ENCODE results near the gene RPRD1B. TPM values are rescaled to one million over a fixed set of nuclear protein-coding genes. Genes with fewer than 3 reads are reported as not detected.
"Not testable (repeated sequence)": the region's sequence is repeated elsewhere in the genome, so short reads cannot be mapped to it uniquely, and the experiment has no call there.

RPRD1B gene
- total RNA-seq, 1 experiment from 2014 or later, result 21.5 TPM

DNA sequence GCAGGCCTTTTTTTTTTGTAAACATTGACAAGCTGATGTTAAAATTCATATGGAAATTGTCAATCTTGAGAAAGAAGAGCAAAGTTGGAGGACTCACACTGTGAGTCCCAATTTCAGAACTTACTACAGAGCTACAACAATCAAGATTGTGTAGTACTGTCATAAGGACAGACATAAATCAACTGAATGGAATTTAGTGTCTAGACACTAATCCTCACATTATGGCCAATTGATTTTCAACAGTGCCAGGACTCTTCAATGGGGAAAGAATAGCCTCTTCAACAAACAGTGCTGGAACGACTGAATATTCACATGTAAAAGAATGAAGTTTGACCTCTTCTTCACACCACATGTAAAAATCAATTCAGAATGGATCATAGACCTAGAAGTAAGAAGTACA is 70.7 kb downstream of the RPRD1B start:
- no peak for DNase-seq (ENCODE audit: low read depth)

- no peak for DNase-seq (ENCODE audit: low read depth)
Observed at GRCh38 chr20:38106461-38106860, 72.9 kb downstream of the RPRD1B start.

DNA sequence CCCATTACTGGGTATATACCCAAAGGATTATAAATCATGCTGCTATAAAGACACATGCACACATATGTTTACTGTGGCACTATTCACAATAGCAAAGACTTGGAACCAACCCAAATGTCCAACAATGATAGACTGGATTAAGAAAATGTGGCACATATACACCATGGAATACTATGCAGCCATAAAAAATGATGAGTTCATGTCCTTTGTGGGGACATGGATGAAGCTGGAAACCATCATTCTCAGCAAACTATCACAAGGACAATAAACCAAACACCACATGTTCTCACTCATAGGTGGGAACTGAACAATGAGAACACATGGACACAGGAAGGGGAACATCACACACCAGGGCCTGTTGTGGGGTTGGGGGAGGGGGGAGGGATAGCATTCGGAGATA is 73.8 kb downstream of the RPRD1B start:
- DNase-seq (ENCODE audit: low read depth), result not testable (repeated sequence)

DNA sequence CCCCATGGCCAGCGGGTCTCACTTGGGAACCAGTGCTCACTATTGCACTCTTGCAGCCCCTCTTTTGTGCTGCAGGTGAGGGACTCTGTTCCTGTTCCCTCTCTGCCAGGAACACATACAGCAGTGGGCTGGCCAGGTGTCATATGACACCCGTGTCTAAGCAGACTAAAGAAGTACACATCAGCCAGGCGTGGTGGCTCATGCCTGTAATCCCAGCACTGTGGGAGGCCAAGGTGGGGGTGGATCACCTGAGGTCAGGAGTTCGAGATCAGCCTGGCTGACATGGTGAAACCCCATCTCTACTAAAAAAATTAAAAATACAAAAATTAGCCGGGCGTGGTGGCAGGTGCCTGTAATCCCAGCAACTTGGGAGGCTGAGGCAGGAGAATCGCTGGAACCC is 74.4 kb downstream of the RPRD1B start:
- not testable (repeated sequence) for DNase-seq (ENCODE audit: low read depth)

- DNase-seq (ENCODE audit: low read depth), result peak; percentile 95
Observed at GRCh38 chr20:38108438-38108985, 75.0 kb downstream of the RPRD1B start.

GRCh38 chr20:38108986-38109541 is 75.5 kb downstream of the RPRD1B start:
- peak; percentile 47 for DNase-seq (ENCODE audit: low read depth)

DNA sequence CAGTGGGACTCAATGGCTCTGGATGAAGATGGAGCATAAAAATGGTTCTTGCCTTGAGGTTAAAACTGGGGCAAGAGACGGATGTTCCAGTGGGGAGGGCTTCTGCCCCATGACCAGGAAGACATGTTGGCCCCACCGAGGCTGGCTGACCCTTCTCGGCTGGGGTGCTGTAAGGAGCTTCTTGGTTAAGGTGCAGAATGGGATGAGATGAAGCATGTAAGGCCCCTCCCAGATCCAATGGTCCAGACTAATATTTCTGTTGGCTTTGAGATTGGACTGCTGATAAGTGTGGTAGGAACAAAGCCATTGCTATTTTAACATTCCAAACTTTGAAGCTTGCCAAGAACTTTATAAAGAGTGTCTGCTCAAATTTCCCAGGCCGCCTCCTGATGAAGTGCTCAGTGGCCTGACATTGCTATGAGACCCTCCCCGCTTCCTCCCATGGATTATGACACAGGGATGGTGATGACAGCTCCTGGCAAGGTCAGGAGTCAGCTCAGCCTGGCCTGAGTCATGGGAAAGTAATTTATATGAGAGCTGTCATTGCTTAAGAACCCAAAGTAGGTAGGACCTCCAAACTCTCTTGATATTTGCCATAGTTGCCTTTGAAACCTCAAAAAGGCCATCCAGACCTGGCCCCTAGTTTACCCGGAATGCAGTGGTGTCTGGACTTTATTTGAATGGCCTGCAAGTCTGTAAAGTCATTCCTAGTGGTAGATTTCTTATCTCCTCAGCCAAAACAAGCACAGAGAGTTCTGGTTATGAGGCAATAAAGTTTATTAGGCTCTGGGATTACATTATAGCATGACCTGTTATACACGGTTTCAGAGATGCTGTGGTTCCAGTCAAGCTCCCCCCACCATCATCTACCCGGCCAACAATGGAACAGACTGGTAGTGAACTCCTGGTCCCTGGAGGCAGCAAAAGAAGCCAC is 76.3 kb downstream of the RPRD1B start:
- peak; percentile 100 for DNase-seq (ENCODE audit: low read depth)

DNA sequence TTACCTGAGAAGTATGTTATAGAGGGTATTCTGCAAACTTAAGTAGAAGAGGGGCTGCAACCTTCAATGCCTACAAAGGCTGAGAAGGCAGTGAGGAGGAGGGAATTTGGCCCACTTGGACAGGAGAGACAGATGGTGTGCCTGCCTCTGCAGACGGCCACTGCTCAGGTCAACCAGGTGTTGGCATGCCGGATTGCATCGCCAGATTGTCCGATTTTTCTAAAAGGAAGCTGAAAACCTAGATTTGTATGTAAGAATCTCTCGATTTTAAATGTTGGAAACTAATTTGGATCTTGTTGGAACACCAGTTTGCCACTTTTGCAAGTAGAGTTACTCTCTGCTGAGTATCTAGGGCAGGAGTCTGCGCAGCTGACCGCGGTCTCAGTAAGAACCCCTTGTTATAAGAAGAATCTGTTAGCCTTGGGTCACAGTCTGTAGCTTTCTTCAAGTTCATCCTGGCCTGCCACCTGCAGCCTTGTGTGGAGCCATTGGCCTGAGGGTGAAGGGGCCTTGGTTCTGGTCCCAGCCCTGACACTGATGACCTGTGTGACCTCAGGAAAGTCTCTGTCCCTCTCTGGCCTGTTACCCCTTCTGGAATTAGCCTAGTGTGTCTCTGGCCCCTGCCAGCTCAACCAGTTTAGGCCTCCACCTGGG is 77.1 kb downstream of the RPRD1B start:
- no peak for DNase-seq (ENCODE audit: low read depth)

GRCh38 chr20:38111366-38112232 is 78.1 kb downstream of the RPRD1B start:
- DNase-seq (ENCODE audit: low read depth), result no peak

DNA sequence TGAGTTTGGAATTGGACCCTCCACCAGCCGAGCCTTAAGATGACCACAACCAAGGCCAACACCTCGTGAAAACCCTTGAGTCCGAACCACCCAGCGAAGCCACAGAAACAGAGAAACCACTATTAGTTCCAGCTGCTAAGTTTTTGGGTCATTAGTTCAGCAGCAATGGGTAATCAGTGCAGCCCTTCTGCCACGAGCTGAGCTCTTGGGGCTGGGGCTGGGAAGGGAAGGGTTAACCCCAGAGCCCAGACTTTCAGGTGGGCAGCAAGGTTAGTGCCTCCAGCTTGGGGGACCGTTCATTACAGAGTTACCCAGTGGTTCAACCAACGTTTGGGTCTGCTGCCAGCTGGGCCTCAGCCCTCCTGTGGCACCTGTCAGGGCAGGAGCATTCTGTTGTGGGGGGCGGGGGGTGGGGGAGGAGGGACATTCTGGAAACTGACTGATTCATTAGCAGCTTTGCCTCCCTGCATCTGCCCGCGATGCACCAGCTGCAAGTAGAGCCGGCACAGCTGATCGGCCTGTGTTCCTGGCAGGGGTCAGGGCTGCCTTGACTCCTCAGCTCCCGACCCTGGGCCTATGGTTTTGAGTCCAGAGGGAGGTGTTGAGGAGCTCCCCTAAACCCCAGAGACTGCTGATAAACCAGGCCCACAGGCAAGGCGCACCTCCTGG is 78.8 kb downstream of the RPRD1B start:
- no peak for DNase-seq (ENCODE audit: low read depth)

DNA sequence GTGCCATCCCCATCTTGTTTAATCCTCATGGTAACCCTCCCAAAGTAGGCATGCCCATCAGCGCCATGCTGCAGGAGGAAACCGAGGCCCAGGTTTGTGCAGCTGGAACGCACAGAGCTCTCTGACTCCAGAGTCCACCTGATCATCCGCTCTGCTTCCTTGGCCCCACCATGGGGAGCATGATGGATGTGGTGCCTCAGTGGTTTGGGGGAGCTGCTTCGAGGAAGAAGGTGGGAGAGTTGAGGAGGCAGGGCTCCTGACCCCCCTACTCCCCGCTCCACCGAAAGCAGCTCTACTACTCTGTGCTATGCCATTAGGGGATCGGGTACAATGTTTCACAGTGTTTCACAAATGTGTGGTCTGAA is 79.4 kb downstream of the RPRD1B start:
- DNase-seq (ENCODE audit: low read depth), result no peak

DNA sequence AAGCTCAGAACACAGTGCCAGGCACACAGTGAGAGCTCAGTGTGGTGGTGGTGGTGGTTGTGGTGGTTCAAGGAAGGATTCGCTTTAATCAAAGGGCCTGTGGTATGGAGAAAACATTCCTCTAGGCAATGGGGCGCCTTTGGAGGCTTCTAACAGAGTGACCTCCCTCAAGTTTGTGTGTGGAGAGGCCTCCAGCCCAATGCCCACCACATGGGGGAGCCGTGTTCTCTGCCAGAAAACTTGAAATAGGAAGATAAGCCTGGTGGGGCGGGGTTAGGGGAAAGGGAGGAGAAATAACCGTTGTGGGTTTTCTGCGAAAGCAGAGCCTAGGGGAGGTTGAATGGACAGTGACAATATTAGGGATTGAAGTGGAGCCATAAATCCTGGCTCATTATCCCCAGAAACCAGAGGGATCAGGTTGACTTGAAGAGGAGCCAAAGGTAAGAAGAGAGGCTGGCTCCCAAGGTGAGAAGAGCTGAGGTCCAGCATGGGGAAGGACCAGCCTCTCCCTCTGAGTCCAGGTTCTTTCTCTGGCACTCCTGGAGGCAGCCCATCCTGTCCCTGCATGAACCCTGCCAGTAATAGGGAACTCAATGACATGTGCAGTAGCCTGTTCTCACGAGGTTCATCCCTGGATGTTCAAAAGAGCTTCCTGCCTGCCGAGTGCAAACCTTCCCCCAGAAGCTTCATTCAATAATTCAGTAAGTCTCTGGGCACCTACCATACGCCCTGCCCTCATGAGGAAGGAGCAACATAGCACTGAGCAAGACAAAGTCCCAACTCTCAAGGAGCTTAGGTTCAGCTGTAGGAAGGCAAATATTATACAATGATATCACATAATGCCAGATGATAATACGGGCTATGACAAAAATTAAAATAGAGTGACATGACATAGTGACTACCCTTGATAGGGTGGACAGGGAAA is 80.1 kb downstream of the RPRD1B start:
- DNase-seq (ENCODE audit: low read depth), result peak; percentile 86

GRCh38 chr20:38114353-38114791 is 80.8 kb downstream of the RPRD1B start:
- DNase-seq (ENCODE audit: low read depth), result peak; percentile 99

DNA sequence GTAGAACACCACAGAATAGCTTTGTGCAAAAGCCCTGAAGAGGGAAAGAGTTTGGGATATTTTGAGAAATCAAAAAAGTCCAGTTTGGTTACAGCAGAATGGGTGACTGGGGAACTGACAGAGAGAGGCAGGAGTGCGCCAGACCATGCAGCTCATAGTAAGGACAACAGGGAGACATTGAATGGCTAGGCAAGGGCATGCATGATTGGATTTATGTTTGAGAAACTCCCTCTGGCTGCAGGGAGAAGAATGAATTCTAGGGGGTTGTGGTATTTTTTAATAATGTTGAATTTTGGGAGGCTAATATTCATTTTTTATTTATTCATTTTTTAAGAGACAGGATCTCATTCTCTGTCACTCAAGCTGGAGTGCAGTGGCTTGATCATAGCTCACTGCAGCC is 81.7 kb downstream of the RPRD1B start:
- DNase-seq (ENCODE audit: low read depth), result no peak

- DNase-seq (ENCODE audit: low read depth), result no peak
Observed at GRCh38 chr20:38115896-38116295, 82.3 kb downstream of the RPRD1B start.

- no peak for DNase-seq (ENCODE audit: low read depth)
Observed at GRCh38 chr20:38116409-38117165, 83.0 kb downstream of the RPRD1B start.

- DNase-seq (ENCODE audit: low read depth), result no peak
Observed at GRCh38 chr20:38117205-38117604, 83.7 kb downstream of the RPRD1B start.

GRCh38 chr20:38117635-38118034 is 84.1 kb downstream of the RPRD1B start:
- DNase-seq (ENCODE audit: low read depth), result peak; percentile 95

DNA sequence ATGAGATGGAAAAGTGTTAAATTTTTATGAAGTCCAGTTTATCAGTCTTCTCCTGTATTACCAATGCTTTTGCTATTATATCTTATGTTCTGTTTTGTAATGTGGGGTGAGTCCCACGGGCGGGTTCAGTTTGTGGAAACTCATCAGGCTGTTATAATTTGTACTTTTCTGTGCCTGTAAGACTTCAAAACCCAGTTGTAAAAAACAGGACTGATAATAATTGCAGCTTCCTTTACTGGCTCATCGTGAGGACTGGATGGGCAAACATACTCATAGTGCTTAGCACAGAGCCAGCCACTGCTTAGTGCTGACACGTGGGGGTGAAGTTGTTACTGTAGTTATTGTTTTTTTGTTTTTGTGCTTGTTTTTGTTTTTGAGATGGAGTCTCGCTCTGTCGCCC is 85.9 kb downstream of the RPRD1B start:
- no peak for DNase-seq (ENCODE audit: low read depth)
